ENCODE measurements around the gene ASAP2. TPM values are rescaled to one million over a fixed set of nuclear protein-coding genes. Genes with fewer than 3 reads are reported as not detected.

The ASAP2 gene
- total RNA-seq, 1 donor from 2014 or later, result 49.6 TPM

GRCh38 chr2:9287400-9288045 is 80.9 kb downstream of the ASAP2 start:
- Mint-ChIP-seq H3K9me3 (ENCODE audit: unreplicated experiment) (no peaks in the 10 kb centered on the region), H3K27ac (ENCODE audit: unreplicated experiment) (no peak overlapping the region), H3K4me1 (ENCODE audit: low read depth, unreplicated experiment) (peaks cover 21% of the 10 kb centered on the region), H3K4me3 (ENCODE audit: unreplicated experiment) (no peak overlapping the region), H3K27me3 (ENCODE audit: unreplicated experiment) (peaks cover 5% of the 10 kb centered on the region), H3K36me3 (ENCODE audit: unreplicated experiment) (no peaks in the 10 kb centered on the region)
- TF ChIP-seq CTCF (IDR thresholded peaks at IDR 0.05; ENCODE audit: partially characterized antibody, unreplicated experiment), result no peak
- no peak for DNase-seq

GRCh38 chr2:9288233-9288632 is 81.6 kb downstream of the ASAP2 start:
- H3K27me3 Mint-ChIP-seq (ENCODE audit: unreplicated experiment), result peaks cover 2% of the 10 kb centered on the region
- DNase-seq, result no peak
- no peaks in the 10 kb centered on the region for H3K36me3 Mint-ChIP-seq (ENCODE audit: unreplicated experiment)
- TF ChIP-seq CTCF (IDR thresholded peaks at IDR 0.05; ENCODE audit: partially characterized antibody, unreplicated experiment), result no peak
- H3K4me3 Mint-ChIP-seq (ENCODE audit: unreplicated experiment), result no peak overlapping the region
- peaks cover 18% of the 10 kb centered on the region for H3K4me1 Mint-ChIP-seq (ENCODE audit: low read depth, unreplicated experiment)
- no peak overlapping the region for H3K27ac Mint-ChIP-seq (ENCODE audit: unreplicated experiment)
- H3K9me3 Mint-ChIP-seq (ENCODE audit: unreplicated experiment), result no peaks in the 10 kb centered on the region

GRCh38 chr2:9288681-9289338 is 82.2 kb downstream of the ASAP2 start:
- H3K4me1 Mint-ChIP-seq (ENCODE audit: low read depth, unreplicated experiment), result peaks cover 18% of the 10 kb centered on the region
- DNase-seq, result no peak
- TF ChIP-seq CTCF (IDR thresholded peaks at IDR 0.05; ENCODE audit: partially characterized antibody, unreplicated experiment), result no peak
- H3K9me3 Mint-ChIP-seq (ENCODE audit: unreplicated experiment), result no peaks in the 10 kb centered on the region
- H3K4me3 Mint-ChIP-seq (ENCODE audit: unreplicated experiment), result no peak overlapping the region
- H3K36me3 Mint-ChIP-seq (ENCODE audit: unreplicated experiment), result no peaks in the 10 kb centered on the region
- H3K27ac Mint-ChIP-seq (ENCODE audit: unreplicated experiment), result no peak overlapping the region
- peaks cover 2% of the 10 kb centered on the region for H3K27me3 Mint-ChIP-seq (ENCODE audit: unreplicated experiment)

- H3K27ac Mint-ChIP-seq (ENCODE audit: unreplicated experiment), result no peak overlapping the region
- H3K9me3 Mint-ChIP-seq (ENCODE audit: unreplicated experiment), result no peaks in the 10 kb centered on the region
- H3K4me3 Mint-ChIP-seq (ENCODE audit: unreplicated experiment), result no peak overlapping the region
- peaks cover 2% of the 10 kb centered on the region for H3K27me3 Mint-ChIP-seq (ENCODE audit: unreplicated experiment)
- no peak for DNase-seq
- H3K36me3 Mint-ChIP-seq (ENCODE audit: unreplicated experiment), result no peaks in the 10 kb centered on the region
- TF ChIP-seq CTCF (IDR thresholded peaks at IDR 0.05; ENCODE audit: partially characterized antibody, unreplicated experiment), result no peak
- H3K4me1 Mint-ChIP-seq (ENCODE audit: low read depth, unreplicated experiment), result peaks cover 13% of the 10 kb centered on the region
Observed at GRCh38 chr2:9291331-9291730, 84.7 kb downstream of the ASAP2 start.

- Mint-ChIP-seq H3K36me3 (ENCODE audit: unreplicated experiment) (no peaks in the 10 kb centered on the region), H3K4me1 (ENCODE audit: low read depth, unreplicated experiment) (peaks cover 13% of the 10 kb centered on the region), H3K27ac (ENCODE audit: unreplicated experiment) (no peak overlapping the region), H3K4me3 (ENCODE audit: unreplicated experiment) (no peak overlapping the region), H3K9me3 (ENCODE audit: unreplicated experiment) (no peaks in the 10 kb centered on the region), H3K27me3 (ENCODE audit: unreplicated experiment) (peaks cover 2% of the 10 kb centered on the region)
- no peak for DNase-seq
- TF ChIP-seq CTCF (IDR thresholded peaks at IDR 0.05; ENCODE audit: partially characterized antibody, unreplicated experiment), result no peak
Observed at GRCh38 chr2:9291866-9292265, 85.3 kb downstream of the ASAP2 start.
